DND-41 (cell line): ENCODE measurements around the gene AAGAB.

Experiments used
- ATAC-seq: fragments of 200-7000 bp; cut with Tn5 transposase; 3 replicates; pipeline ENCODE4 v1.9.1; 2021; ENCODE audit warnings: low read depth; ENCODE audit not compliant: insufficient read depth
- DNase-seq: peaks from one replicate; pipeline ENCODE4 v3.0.0-alpha.2; 2020
- H2AFZ ChIP-seq: 2 replicates; pipeline ENCODE4 v1.6.0; 2012; ENCODE audit warnings: low read depth, low read length
- H3K27ac ChIP-seq: 2 replicates; pipeline ENCODE4 v1.5.1; 2012; ENCODE audit warnings: low read length, inconsistent platforms
- H3K27me3 ChIP-seq: fragments of 200-600 bp; sonication (generic); 2 replicates; pipeline ENCODE4 v1.6.0; 2012; ENCODE audit warnings: low read length, mild to moderate bottlenecking, inconsistent platforms; ENCODE audit not compliant: insufficient read depth, poor library complexity
- H3K36me3 ChIP-seq: 2 replicates; pipeline ENCODE4 v1.5.1; 2012; ENCODE audit warnings: low read length, inconsistent platforms; ENCODE audit not compliant: insufficient read depth
- H3K4me1 ChIP-seq: 2 replicates; pipeline ENCODE4 v1.5.1; 2012; ENCODE audit warnings: mild to moderate bottlenecking, low read length; ENCODE audit not compliant: insufficient read depth
- H3K4me2 ChIP-seq: 2 replicates; pipeline ENCODE4 v1.6.0; 2012; ENCODE audit warnings: mild to moderate bottlenecking, moderate library complexity, low read length, inconsistent platforms; ENCODE audit not compliant: insufficient read depth
- H3K4me3 ChIP-seq, 2 experiments: fragments of 200-600 bp in 1 of 2; shearing (Covaris generic) in 1 of 2; 2 replicates each; pipeline ENCODE4 v1.5.1; 2012 to 2016; ENCODE audit warnings: inconsistent platforms in 2 of 2, low read length in 2 of 2, mild to moderate bottlenecking in 2 of 2, low read depth in 1 of 2, moderate library complexity in 1 of 2
- H3K79me2 ChIP-seq: 2 replicates; pipeline ENCODE4 v1.6.0; 2012; ENCODE audit warnings: low read length, inconsistent platforms; ENCODE audit not compliant: insufficient read depth
- H3K9ac ChIP-seq: 2 replicates; pipeline ENCODE4 v1.6.0; 2012; ENCODE audit warnings: low read depth, mild to moderate bottlenecking, inconsistent platforms, low read length, moderate library complexity
- H3K9me3 ChIP-seq: 2 replicates; pipeline ENCODE4 v1.5.1; 2012; ENCODE audit warnings: low read length, moderate library complexity, mild to moderate bottlenecking, inconsistent platforms; ENCODE audit not compliant: insufficient read depth, severe bottlenecking
- H4K20me1 ChIP-seq: 2 replicates; pipeline ENCODE4 v1.6.0; 2012; ENCODE audit warnings: low read length; ENCODE audit not compliant: insufficient read depth
- CTCF ChIP-seq: IDR thresholded peaks from 2 replicates; pipeline ENCODE4 v1.5.1; 2012; ENCODE audit warnings: borderline replicate concordance, low read length, moderate library complexity, mild to moderate bottlenecking; ENCODE audit not compliant: poor library complexity, severe bottlenecking; ENCODE audit errors: extremely low read depth
- EZH2 ChIP-seq: IDR thresholded peaks from 3 replicates; pipeline ENCODE4 v1.6.1; 2012; ENCODE audit warnings: borderline replicate concordance, low read depth, mild to moderate bottlenecking, moderate library complexity, low read length, inconsistent platforms; ENCODE audit not compliant: severe bottlenecking

Gene AAGAB

GRCh38 chr15:67212684-67213367, 41.6 kb downstream of the AAGAB start:
- no peak overlapping the region for H2AFZ ChIP-seq
- H3K27ac ChIP-seq: no peak overlapping the region
- H3K4me1 ChIP-seq: no peaks in the 10 kb centered on the region
- H3K9ac ChIP-seq: no peak overlapping the region
- no peaks in the 10 kb centered on the region for H3K27me3 ChIP-seq
- ATAC-seq (no peak), DNase-seq (no peak)
- no peaks in the 10 kb centered on the region for H3K79me2 ChIP-seq
- peaks cover 14% of the 10 kb centered on the region; the same call in 1 of the 2 replicates for H3K36me3 ChIP-seq
- no peaks in the 10 kb centered on the region for H3K9me3 ChIP-seq
- H3K4me3 ChIP-seq: no peak overlapping the region
- TF ChIP-seq EZH2: no peak
- no peak for TF ChIP-seq CTCF
- H3K4me2 ChIP-seq: no peak overlapping the region
- no peaks in the 10 kb centered on the region for H4K20me1 ChIP-seq

- Histone ChIP-seq H3K4me1 (no peaks in the 10 kb centered on the region), H2AFZ (no peak overlapping the region), H3K36me3 (peaks cover 27% of the 10 kb centered on the region), H3K9ac (no peak overlapping the region), H3K27ac (no peak overlapping the region), H3K27me3 (no peaks in the 10 kb centered on the region), H3K4me3 (no peak overlapping the region), H3K4me2 (no peak overlapping the region), H3K9me3 (no peaks in the 10 kb centered on the region), H3K79me2 (no peaks in the 10 kb centered on the region), H4K20me1 (no peaks in the 10 kb centered on the region)
- TF ChIP-seq CTCF (no peak), EZH2 (no peak)
- DNase-seq (no peak), ATAC-seq (no peak)
Measured at GRCh38 chr15:67210555-67211168, 43.8 kb downstream of the AAGAB start.

GRCh38 chr15:67208396-67208795, 46.1 kb downstream of the AAGAB start:
- no peak overlapping the region for H3K4me3 ChIP-seq
- H3K36me3 ChIP-seq: peaks cover 39% of the 10 kb centered on the region
- H3K9me3 ChIP-seq: no peaks in the 10 kb centered on the region
- no peaks in the 10 kb centered on the region for H3K79me2 ChIP-seq
- DNase-seq: no peak
- H3K9ac ChIP-seq: no peak overlapping the region
- no peaks in the 10 kb centered on the region for H3K4me1 ChIP-seq
- no peak overlapping the region for H3K4me2 ChIP-seq
- H3K27ac ChIP-seq: no peak overlapping the region
- no peak overlapping the region for H2AFZ ChIP-seq
- no peak for ATAC-seq
- no peaks in the 10 kb centered on the region for H4K20me1 ChIP-seq
- no peak for TF ChIP-seq EZH2
- TF ChIP-seq CTCF: no peak
- H3K27me3 ChIP-seq: no peaks in the 10 kb centered on the region
